GM19239 (cell line): Measurements from ENCODE around the gene MOB3B.
"Not testable (repeated sequence)": the region's sequence is repeated elsewhere in the genome, so short reads cannot be mapped to it uniquely, and the experiment has no call there.

Experiments used
- DNase-seq: peaks from one replicate; pipeline ENCODE4 v3.0.0; 2011; ENCODE audit warnings: low spot score; ENCODE audit not compliant: insufficient read length
- FAIRE-seq: peaks from 2 replicates; lab custom pipeline; 2011; peaks lifted over from hg19 to GRCh38; lab: Jason Lieb, UNC

MOB3B gene

GRCh38 chr9:27429917-27430316, 99.7 kb downstream of the MOB3B start:
- DNase-seq (no peak), FAIRE-seq (no peak)

GRCh38 chr9:27429436-27429835, 100.2 kb downstream of the MOB3B start:
- DNase-seq, result no peak
- no peak for FAIRE-seq

- FAIRE-seq, result no peak
- DNase-seq, result no peak
These were observed 101.1 kb downstream of the MOB3B start for GRCh38 chr9:27428551-27428950.

GRCh38 chr9:27427272-27427643, 102.4 kb downstream of the MOB3B start:
- DNase-seq, result no peak
- FAIRE-seq, result no peak

- FAIRE-seq, result no peak
- DNase-seq, result no peak
These were observed 102.9 kb downstream of the MOB3B start for GRCh38 chr9:27426511-27427271.

GRCh38 chr9:27425827-27426510, 103.6 kb downstream of the MOB3B start:
- DNase-seq (no peak), FAIRE-seq (no peak)

- no peak for DNase-seq
- no peak for FAIRE-seq
These were observed 105.5 kb downstream of the MOB3B start for GRCh38 chr9:27423915-27424710.

GRCh38 chr9:27422279-27422834, 107.3 kb downstream of the MOB3B start:
- no peak for FAIRE-seq
- DNase-seq, result no peak

GRCh38 chr9:27421577-27421976, 108.0 kb downstream of the MOB3B start:
- DNase-seq, result no peak
- FAIRE-seq, result no peak

- not testable (repeated sequence) for FAIRE-seq, DNase-seq
These were observed 110.1 kb downstream of the MOB3B start for GRCh38 chr9:27419558-27419957.

- DNase-seq, result no peak
- no peak for FAIRE-seq
These were observed 115.3 kb downstream of the MOB3B start for GRCh38 chr9:27414220-27414761.

- FAIRE-seq, result no peak
- DNase-seq, result no peak
These were observed 115.9 kb downstream of the MOB3B start for GRCh38 chr9:27413511-27414219.

GRCh38 chr9:27412963-27413362, 116.7 kb downstream of the MOB3B start:
- DNase-seq, result no peak

GRCh38 chr9:27412081-27412480, 117.5 kb downstream of the MOB3B start:
- no peak for DNase-seq
- FAIRE-seq, result no peak

More at GRCh38 chr9:27412963-27413362, 116.7 kb downstream of the MOB3B start:
- no peak for FAIRE-seq

GRCh38 chr9:27408482-27408881, 121.1 kb downstream of the MOB3B start:
- DNase-seq (no peak), FAIRE-seq (no peak)

- DNase-seq, result no peak
- FAIRE-seq, result no peak
These were observed 121.6 kb downstream of the MOB3B start for GRCh38 chr9:27408001-27408400.

- FAIRE-seq (no peak), DNase-seq (no peak)
These were observed 122.1 kb downstream of the MOB3B start for GRCh38 chr9:27407491-27407890.

GRCh38 chr9:27404661-27405060, 125.0 kb downstream of the MOB3B start:
- DNase-seq (no peak), FAIRE-seq (no peak)

- DNase-seq (no peak), FAIRE-seq (no peak)
These were observed 127.0 kb downstream of the MOB3B start for GRCh38 chr9:27402626-27403025.
